ENCODE results near the gene TMEM266.
A peak's percentile ranks its signal among the peaks of the same experiment; 100 is the strongest.
"Not testable (repeated sequence)": the region's sequence is repeated elsewhere in the genome, so short reads cannot be mapped to it uniquely, and the experiment has no call there.

The TMEM266 gene

DNA sequence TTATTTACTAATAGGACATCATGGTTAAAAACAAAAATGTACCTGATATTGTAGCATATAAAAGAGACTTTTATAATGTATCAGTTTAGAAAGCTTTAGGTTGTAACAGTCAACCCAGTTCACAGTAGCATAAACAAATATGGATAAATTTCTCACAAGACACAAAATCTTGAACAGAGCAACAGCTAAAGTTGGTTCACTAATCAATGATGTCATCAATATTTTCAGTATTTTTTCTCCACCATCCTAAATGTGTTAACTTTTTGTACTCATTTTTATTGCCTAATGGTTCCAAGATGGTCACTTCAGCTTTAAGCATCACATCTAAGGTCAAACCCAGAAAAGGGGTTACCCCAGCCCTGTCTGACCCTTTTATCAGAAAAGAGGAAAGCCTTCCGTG is 26.3 kb upstream of the TMEM266 start:
- TF ChIP-seq, protein P1, sequence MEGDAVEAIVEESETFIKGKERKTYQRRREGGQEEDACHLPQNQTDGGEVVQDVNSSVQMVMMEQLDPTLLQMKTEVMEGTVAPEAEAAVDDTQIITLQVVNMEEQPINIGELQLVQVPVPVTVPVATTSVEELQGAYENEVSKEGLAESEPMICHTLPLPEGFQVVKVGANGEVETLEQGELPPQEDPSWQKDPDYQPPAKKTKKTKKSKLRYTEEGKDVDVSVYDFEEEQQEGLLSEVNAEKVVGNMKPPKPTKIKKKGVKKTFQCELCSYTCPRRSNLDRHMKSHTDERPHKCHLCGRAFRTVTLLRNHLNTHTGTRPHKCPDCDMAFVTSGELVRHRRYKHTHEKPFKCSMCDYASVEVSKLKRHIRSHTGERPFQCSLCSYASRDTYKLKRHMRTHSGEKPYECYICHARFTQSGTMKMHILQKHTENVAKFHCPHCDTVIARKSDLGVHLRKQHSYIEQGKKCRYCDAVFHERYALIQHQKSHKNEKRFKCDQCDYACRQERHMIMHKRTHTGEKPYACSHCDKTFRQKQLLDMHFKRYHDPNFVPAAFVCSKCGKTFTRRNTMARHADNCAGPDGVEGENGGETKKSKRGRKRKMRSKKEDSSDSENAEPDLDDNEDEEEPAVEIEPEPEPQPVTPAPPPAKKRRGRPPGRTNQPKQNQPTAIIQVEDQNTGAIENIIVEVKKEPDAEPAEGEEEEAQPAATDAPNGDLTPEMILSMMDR (IDR thresholded peaks at IDR 0.05; ENCODE audit: insufficient read depth, low read depth, low read length, missing control alignments), result no peak
- DNase-seq (ENCODE audit: low read depth), result no peak
- H3K4me3 ChIP-seq (ENCODE audit: low read length), result no peak overlapping the region

DNA sequence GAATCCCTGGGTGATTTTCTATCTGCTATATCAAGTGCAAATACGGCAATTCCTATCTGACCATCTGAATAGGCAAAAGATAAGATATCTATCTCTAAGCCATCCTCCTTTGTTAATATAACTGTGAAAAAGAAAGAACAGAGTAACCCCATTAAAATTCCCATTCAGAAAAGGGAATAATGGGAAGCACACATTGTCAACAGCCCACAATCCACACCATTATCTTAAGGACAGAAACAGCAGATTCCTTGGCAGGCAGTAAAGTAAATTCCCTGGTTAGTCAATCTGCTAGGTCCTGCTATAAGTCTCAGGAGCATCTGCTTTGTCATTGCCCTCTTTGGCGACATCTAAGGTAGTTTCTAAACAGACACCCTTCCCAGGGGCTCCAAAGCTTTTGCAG is 25.7 kb upstream of the TMEM266 start:
- TF ChIP-seq, protein P1 (IDR thresholded peaks at IDR 0.05; ENCODE audit: insufficient read depth, low read depth, low read length, missing control alignments), result no peak
- H3K4me3 ChIP-seq (ENCODE audit: low read length), result no peak overlapping the region
- DNase-seq (ENCODE audit: low read depth), result no peak

DNA sequence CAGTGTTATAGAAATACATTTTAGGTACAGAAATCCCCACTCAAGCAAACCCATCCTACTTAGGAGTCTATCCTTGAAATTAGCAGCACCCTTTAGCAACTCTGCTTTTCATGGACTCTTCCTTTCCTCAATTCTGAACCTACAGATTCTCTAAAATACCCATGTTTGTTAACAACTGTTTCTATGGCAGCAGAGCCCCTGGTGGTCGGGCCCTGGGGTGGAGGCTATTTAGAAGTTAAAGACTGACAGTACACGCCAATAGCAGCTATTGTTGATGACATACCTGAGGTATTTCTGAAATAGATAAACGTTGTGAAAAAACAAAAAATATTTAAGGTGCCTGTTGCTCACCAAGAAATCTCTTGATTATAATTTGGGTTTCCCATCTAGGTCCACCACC is 24.2 kb upstream of the TMEM266 start:
- TF ChIP-seq, protein P1 (IDR thresholded peaks at IDR 0.05; ENCODE audit: insufficient read depth, low read depth, low read length, missing control alignments), result no peak
- H3K4me3 ChIP-seq (ENCODE audit: low read length), result no peak overlapping the region
- no peak for DNase-seq (ENCODE audit: low read depth)

DNA sequence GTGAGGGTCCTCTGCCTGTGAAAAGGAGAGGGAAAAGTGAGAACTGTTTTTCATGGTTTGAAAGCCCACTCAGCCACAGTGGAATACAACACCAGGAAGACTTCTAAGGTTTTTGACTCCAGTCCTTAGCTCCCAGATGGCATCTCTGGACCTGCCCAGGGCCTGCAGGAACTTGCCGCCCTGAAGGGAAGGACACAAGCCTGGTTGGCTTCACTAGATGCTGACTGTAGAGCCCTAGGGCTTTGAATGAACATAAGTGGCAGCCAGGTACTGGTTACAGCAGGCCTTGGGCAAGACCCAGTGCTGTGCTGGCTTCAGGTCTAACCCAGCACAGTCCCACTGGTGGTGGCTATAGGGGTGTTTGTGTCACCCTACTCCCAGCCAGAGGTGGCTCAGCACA is 21.3 kb upstream of the TMEM266 start:
- peak; percentile 98 for DNase-seq (ENCODE audit: low read depth)
- H3K4me3 ChIP-seq (ENCODE audit: low read length), result no peak overlapping the region
- TF ChIP-seq, protein P1 (IDR thresholded peaks at IDR 0.05; ENCODE audit: insufficient read depth, low read depth, low read length, missing control alignments), result no peak

DNA sequence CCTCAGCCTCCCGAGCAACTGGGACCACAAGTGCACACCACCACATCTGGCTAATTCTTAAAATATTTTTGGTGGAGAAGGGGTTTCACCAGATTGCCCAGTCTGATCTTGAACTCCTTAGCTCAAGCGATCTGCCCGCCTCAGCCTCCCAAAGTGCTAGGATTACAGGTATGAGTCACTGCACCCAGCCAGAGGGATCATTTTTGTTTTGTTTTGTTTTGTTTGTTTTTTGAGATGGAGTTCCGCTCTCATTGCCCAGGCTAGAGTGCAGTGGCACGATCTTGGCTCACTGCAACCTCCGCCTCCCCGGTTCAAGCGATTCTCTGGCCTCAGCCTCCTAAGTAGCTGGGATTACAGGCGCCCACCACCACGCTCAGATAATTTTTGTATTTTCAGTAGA is 5.6 kb upstream of the TMEM266 start:
- DNase-seq (ENCODE audit: low read depth), result not testable (repeated sequence)

DNA sequence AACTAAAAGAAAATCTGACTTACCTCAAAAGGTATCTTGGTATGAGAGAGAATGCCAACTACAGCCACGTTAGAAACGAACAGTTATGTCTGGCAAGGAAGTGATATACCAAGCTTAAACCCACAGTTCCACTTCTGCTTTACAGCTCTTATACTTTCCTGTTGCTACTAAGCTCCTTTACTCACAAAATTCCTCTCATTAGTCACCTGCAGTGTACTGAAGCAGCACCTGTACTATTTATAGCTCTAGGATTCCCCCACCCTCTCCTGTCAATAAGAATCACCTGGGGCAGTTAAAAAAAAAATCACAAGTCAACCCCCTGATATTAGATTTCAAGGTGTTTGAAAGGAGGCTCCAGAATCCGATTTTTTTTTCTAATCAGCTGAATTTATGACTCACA is 2.9 kb upstream of the TMEM266 start:
- peak; percentile 88 for DNase-seq (ENCODE audit: low read depth)
- TF ChIP-seq, protein P1 (IDR thresholded peaks at IDR 0.05; ENCODE audit: insufficient read depth, low read depth, low read length, missing control alignments), result no peak
- peak overlapping the region; percentile 23 for H3K4me3 ChIP-seq (ENCODE audit: low read length)

More for the DNA sequence above, 5.6 kb upstream of the TMEM266 start:
- not testable (repeated sequence) for H3K4me3 ChIP-seq (ENCODE audit: low read length)

DNA sequence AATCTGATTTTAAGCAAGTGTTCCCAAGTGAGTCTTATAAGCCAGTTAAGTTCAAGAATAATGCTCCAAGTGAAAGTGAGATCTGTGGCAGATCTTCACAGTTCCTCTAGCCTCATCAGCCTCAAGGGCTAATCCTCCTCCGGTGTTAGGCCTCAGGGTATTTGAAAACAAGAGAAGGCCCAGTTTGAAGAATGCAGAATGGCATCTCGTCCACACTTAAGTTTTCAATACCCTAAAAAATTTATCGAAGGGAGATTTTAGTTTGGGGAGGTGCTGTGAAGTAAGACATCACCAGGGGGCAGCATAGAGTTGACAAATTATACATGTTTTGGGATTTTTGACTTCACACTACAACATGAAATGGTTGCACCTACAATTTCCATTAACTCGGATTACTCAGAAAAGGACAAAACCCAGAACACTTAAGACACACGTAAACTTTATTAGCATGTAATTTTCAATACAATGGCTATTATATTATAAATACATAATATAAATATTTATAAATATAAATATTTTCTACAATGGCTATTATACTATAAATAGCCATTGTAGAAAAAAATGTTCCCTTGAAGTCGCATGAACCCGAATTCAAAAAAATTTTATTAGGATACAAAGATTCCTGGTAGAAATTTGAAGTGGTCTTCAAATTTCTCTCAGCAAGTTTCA is 2.3 kb upstream of the TMEM266 start:
- H3K4me3 ChIP-seq (ENCODE audit: low read length), result peak overlapping the region; percentile 23
- peak; percentile 57 for DNase-seq (ENCODE audit: low read depth)

More for the DNA sequence above, 2.3 kb upstream of the TMEM266 start:
- TF ChIP-seq, protein P1 (IDR thresholded peaks at IDR 0.05; ENCODE audit: insufficient read depth, low read depth, low read length, missing control alignments), result peak; percentile 81
